Measurements from ENCODE around the gene INPP5D.
A peak's percentile ranks its signal among the peaks of the same experiment; 100 is the strongest.
"Not testable (repeated sequence)": the region's sequence is repeated elsewhere in the genome, so short reads cannot be mapped to it uniquely, and the experiment has no call there.

The INPP5D gene

GRCh38 chr2:233064530-233065199, 4.5 kb downstream of the INPP5D start:
- H3F3A ChIP-seq (ENCODE audit: control insufficient read depth, insufficient read depth) = peaks cover 12% of the 10 kb centered on the region
- peaks cover 25% of the 10 kb centered on the region for H4K20me1 ChIP-seq (ENCODE audit: control insufficient read depth, insufficient read depth, low read depth, low read length)
- H3K4me1 ChIP-seq (ENCODE audit: control insufficient read depth, low read length) = peaks cover 70% of the 10 kb centered on the region
- H3K4me2 ChIP-seq (ENCODE audit: low read length) = no peak overlapping the region
- H3K9me3 ChIP-seq (ENCODE audit: control insufficient read depth, insufficient read depth, low read length) = no peaks in the 10 kb centered on the region
- H3K27me3 ChIP-seq (ENCODE audit: control insufficient read depth, low read length) = no peaks in the 10 kb centered on the region
- peaks cover 88% of the 10 kb centered on the region for H3K79me2 ChIP-seq (ENCODE audit: control insufficient read depth, low read length)
- H3K4me3 ChIP-seq (ENCODE audit: low read length) = no peak overlapping the region
- TF ChIP-seq, protein P1, sequence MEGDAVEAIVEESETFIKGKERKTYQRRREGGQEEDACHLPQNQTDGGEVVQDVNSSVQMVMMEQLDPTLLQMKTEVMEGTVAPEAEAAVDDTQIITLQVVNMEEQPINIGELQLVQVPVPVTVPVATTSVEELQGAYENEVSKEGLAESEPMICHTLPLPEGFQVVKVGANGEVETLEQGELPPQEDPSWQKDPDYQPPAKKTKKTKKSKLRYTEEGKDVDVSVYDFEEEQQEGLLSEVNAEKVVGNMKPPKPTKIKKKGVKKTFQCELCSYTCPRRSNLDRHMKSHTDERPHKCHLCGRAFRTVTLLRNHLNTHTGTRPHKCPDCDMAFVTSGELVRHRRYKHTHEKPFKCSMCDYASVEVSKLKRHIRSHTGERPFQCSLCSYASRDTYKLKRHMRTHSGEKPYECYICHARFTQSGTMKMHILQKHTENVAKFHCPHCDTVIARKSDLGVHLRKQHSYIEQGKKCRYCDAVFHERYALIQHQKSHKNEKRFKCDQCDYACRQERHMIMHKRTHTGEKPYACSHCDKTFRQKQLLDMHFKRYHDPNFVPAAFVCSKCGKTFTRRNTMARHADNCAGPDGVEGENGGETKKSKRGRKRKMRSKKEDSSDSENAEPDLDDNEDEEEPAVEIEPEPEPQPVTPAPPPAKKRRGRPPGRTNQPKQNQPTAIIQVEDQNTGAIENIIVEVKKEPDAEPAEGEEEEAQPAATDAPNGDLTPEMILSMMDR (IDR thresholded peaks at IDR 0.05; ENCODE audit: low read depth, low read length, poor library complexity, severe bottlenecking) = no peak
- no peak for TF ChIP-seq EZH2phosphoT487 (IDR thresholded peaks at IDR 0.05; ENCODE audit: borderline replicate concordance, low read length)
- H3K36me3 ChIP-seq (ENCODE audit: control insufficient read depth, low read length) = peaks cover 57% of the 10 kb centered on the region
- no peak overlapping the region for H3K27ac ChIP-seq (ENCODE audit: low read depth, low read length)
- no peaks in the 10 kb centered on the region for H3K9me2 ChIP-seq (replicated peaks; ENCODE audit: control insufficient read depth, low read length)

DNA sequence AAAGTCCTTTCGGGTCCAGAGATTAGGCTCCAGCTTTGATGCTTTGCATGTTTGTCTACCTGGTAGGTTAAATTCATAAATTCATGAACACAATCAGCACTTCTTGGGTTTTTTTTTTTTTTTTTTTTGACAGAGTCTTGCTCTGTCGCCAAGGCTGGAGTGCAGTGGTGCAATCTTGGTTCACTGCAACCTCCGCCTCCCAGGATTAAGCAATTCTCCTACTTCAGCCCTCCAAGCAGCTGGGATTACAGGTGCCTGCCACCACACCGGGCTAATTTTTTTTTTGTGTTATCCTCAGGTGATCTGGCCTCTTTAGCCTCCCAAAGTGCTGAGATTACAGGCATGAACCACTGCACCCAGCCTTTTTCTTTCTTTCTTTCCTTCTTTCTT, 5.1 kb downstream of the INPP5D start:
- Histone ChIP-seq H3K4me1 (ENCODE audit: control insufficient read depth, low read length) (peaks cover 69% of the 10 kb centered on the region), H3F3A (ENCODE audit: control insufficient read depth, insufficient read depth) (peaks cover 12% of the 10 kb centered on the region), H3K79me2 (ENCODE audit: control insufficient read depth, low read length) (peaks cover 93% of the 10 kb centered on the region), H3K36me3 (ENCODE audit: control insufficient read depth, low read length) (peaks cover 58% of the 10 kb centered on the region), H4K20me1 (ENCODE audit: control insufficient read depth, insufficient read depth, low read depth, low read length) (peaks cover 25% of the 10 kb centered on the region)
- H3K9me3 ChIP-seq (ENCODE audit: control insufficient read depth, insufficient read depth, low read length); H3K4me2 ChIP-seq (ENCODE audit: low read length); H3K4me3 ChIP-seq (ENCODE audit: low read length); H3K9me2 ChIP-seq (replicated peaks; ENCODE audit: control insufficient read depth, low read length); H3K27me3 ChIP-seq (ENCODE audit: control insufficient read depth, low read length); H3K27ac ChIP-seq (ENCODE audit: low read depth, low read length): not testable (repeated sequence)

DNA sequence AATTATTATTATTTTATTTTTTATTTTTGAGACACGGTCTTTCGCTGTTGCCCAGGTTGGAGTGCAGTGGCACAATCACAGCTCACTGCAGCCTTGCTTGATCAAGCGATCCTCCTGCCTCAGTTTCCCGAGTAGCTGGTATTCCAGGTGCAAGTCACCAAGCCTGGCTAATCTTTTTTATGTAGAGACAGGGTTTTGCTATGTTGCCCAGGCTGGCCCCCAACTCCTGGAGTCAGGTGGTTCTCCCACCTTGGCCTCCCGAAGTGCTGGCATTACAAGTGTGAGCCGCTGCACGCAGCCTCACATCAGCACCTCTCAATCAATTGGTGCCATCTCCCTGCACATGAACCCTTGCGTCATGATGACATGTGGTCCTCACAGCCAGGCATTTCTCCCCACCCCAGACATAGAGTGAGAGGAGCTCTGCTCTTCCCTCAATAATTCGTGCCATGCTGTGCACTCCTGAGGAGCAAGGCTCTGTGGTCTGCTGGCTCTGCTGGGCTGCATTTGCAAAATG, 5.9 kb downstream of the INPP5D start:
- H3K79me2 ChIP-seq (ENCODE audit: control insufficient read depth, low read length) = peaks cover 93% of the 10 kb centered on the region
- 0 out of 2 replicates have a peak, but pooled peaks cover 3% of the 10 kb centered on the region for H3K9me3 ChIP-seq (ENCODE audit: control insufficient read depth, insufficient read depth, low read length)
- no peaks in the 10 kb centered on the region for H3K27me3 ChIP-seq (ENCODE audit: control insufficient read depth, low read length)
- peaks cover 74% of the 10 kb centered on the region for H3K4me1 ChIP-seq (ENCODE audit: control insufficient read depth, low read length)
- peaks cover 60% of the 10 kb centered on the region for H3K36me3 ChIP-seq (ENCODE audit: control insufficient read depth, low read length)
- peaks cover 7% of the 10 kb centered on the region for H3F3A ChIP-seq (ENCODE audit: control insufficient read depth, insufficient read depth)
- H4K20me1 ChIP-seq (ENCODE audit: control insufficient read depth, insufficient read depth, low read depth, low read length) = peaks cover 25% of the 10 kb centered on the region
- H3K4me2 ChIP-seq (ENCODE audit: low read length) = no peak overlapping the region
- H3K27ac ChIP-seq (ENCODE audit: low read depth, low read length) = no peak overlapping the region
- H3K9me2 ChIP-seq (replicated peaks; ENCODE audit: control insufficient read depth, low read length) = no peaks in the 10 kb centered on the region
- TF ChIP-seq EZH2phosphoT487 (IDR thresholded peaks at IDR 0.05; ENCODE audit: borderline replicate concordance, low read length) = no peak
- TF ChIP-seq, protein P1 (IDR thresholded peaks at IDR 0.05; ENCODE audit: low read depth, low read length, poor library complexity, severe bottlenecking) = no peak
- no peak overlapping the region for H3K4me3 ChIP-seq (ENCODE audit: low read length)

DNA sequence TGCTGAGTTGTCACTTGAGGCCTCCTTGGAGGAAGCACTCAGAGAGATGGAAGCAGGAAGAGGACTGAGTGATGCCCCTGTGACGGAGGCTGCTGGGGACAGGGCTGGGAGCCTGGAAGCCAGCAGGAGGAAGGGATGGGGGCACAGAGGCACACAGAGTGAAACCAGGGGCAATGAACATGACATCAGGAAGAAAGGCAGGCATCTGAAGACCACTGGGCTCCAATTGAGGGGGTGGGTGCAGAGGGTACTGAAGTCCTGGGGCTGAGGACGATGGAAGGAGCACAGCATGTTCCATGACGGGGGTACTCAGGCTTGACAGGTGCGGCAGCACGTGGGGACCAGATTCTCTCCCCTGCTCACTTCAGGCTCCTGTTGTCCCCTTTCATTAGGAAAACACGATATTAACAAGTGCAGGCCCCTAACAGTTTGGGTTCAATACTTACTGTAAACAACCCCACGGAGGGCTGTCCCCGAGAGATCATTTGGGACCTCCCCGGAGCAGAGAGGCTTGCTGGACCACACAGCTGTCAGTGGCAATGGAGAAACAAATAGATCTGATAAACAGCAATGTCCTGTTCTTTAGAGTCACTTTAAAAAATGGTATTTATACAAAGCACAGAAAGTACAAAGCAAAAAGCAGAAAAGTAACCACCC, 8.7 kb downstream of the INPP5D start:
- Histone ChIP-seq H3K4me1 (ENCODE audit: control insufficient read depth, low read length) (peaks cover 67% of the 10 kb centered on the region), H3K9me3 (ENCODE audit: control insufficient read depth, insufficient read depth, low read length) (0 out of 2 replicates have a peak, but pooled peaks cover 7% of the 10 kb centered on the region), H3K27ac (ENCODE audit: low read depth, low read length) (no peak overlapping the region), H4K20me1 (ENCODE audit: control insufficient read depth, insufficient read depth, low read depth, low read length) (peaks cover 10% of the 10 kb centered on the region), H3K36me3 (ENCODE audit: control insufficient read depth, low read length) (peaks cover 58% of the 10 kb centered on the region), H3K4me2 (ENCODE audit: low read length) (peak overlapping the region; percentile 55), H3F3A (ENCODE audit: control insufficient read depth, insufficient read depth) (peaks cover 7% of the 10 kb centered on the region), H3K27me3 (ENCODE audit: control insufficient read depth, low read length) (no peaks in the 10 kb centered on the region), H3K9me2 (replicated peaks; ENCODE audit: control insufficient read depth, low read length) (no peaks in the 10 kb centered on the region), H3K79me2 (ENCODE audit: control insufficient read depth, low read length) (peaks cover 90% of the 10 kb centered on the region), H3K4me3 (ENCODE audit: low read length) (peak overlapping the region; percentile 18; the same call in 1 of the 2 replicates)
- TF ChIP-seq, protein P1 (IDR thresholded peaks at IDR 0.05; ENCODE audit: low read depth, low read length, poor library complexity, severe bottlenecking) = no peak
- TF ChIP-seq EZH2phosphoT487 (IDR thresholded peaks at IDR 0.05; ENCODE audit: borderline replicate concordance, low read length) = no peak

All from DOHH2 (cell line).